ENCODE results near the gene PLPPR3.

DNA sequence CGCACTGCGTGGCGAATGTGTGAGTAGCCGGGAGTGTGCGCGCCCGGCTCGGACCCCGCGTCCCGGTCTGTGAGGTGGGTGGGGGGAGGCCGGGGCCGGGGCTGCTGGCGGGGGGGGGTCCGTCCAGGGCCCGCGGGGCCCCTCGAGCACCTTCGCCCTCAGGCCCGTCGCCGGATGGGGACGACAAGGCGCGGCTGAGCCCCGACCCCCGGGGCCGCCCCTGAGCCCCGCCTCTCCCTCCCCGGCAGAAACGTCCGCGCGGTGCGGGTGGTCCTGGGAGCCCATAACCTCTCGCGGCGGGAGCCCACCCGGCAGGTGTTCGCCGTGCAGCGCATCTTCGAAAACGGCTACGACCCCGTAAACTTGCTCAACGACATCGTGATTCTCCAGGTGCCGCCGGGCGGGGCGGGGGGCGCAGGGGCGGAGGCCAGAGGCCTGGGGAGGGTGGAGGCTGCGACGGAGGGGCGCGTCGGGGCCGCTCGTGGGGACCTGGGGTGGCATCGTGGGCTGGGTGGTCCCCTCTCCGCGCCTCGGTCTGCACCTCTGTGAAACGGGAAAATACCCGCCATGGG, 31.3 kb upstream of the PLPPR3 start:
- TF ChIP-seq, protein P1, sequence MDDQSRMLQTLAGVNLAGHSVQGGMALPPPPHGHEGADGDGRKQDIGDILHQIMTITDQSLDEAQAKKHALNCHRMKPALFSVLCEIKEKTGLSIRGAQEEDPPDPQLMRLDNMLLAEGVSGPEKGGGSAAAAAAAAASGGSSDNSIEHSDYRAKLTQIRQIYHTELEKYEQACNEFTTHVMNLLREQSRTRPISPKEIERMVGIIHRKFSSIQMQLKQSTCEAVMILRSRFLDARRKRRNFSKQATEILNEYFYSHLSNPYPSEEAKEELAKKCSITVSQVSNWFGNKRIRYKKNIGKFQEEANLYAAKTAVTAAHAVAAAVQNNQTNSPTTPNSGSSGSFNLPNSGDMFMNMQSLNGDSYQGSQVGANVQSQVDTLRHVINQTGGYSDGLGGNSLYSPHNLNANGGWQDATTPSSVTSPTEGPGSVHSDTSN (CRISPR knock-in tag; IDR thresholded peaks at IDR 0.05): no peak
- TF ChIP-seq, protein P2, sequence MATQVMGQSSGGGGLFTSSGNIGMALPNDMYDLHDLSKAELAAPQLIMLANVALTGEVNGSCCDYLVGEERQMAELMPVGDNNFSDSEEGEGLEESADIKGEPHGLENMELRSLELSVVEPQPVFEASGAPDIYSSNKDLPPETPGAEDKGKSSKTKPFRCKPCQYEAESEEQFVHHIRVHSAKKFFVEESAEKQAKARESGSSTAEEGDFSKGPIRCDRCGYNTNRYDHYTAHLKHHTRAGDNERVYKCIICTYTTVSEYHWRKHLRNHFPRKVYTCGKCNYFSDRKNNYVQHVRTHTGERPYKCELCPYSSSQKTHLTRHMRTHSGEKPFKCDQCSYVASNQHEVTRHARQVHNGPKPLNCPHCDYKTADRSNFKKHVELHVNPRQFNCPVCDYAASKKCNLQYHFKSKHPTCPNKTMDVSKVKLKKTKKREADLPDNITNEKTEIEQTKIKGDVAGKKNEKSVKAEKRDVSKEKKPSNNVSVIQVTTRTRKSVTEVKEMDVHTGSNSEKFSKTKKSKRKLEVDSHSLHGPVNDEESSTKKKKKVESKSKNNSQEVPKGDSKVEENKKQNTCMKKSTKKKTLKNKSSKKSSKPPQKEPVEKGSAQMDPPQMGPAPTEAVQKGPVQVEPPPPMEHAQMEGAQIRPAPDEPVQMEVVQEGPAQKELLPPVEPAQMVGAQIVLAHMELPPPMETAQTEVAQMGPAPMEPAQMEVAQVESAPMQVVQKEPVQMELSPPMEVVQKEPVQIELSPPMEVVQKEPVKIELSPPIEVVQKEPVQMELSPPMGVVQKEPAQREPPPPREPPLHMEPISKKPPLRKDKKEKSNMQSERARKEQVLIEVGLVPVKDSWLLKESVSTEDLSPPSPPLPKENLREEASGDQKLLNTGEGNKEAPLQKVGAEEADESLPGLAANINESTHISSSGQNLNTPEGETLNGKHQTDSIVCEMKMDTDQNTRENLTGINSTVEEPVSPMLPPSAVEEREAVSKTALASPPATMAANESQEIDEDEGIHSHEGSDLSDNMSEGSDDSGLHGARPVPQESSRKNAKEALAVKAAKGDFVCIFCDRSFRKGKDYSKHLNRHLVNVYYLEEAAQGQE (tag by site-specific recombination; IDR thresholded peaks at IDR 0.05): no peak
- no peak for TF ChIP-seq YY1 (tag by site-specific recombination; IDR thresholded peaks at IDR 0.05)
- TF ChIP-seq, protein P3, sequence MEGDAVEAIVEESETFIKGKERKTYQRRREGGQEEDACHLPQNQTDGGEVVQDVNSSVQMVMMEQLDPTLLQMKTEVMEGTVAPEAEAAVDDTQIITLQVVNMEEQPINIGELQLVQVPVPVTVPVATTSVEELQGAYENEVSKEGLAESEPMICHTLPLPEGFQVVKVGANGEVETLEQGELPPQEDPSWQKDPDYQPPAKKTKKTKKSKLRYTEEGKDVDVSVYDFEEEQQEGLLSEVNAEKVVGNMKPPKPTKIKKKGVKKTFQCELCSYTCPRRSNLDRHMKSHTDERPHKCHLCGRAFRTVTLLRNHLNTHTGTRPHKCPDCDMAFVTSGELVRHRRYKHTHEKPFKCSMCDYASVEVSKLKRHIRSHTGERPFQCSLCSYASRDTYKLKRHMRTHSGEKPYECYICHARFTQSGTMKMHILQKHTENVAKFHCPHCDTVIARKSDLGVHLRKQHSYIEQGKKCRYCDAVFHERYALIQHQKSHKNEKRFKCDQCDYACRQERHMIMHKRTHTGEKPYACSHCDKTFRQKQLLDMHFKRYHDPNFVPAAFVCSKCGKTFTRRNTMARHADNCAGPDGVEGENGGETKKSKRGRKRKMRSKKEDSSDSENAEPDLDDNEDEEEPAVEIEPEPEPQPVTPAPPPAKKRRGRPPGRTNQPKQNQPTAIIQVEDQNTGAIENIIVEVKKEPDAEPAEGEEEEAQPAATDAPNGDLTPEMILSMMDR (tag by site-specific recombination; IDR thresholded peaks at IDR 0.05): no peak
- no peak for TF ChIP-seq ZNF24 (tag by site-specific recombination; IDR thresholded peaks at IDR 0.05)

All from HEK293 (cell line).